Erythroblast (primary cell): ENCODE measurements around the gene SLC5A9.

Experiments
- DNase-seq, 2 experiments: peaks; one replicate each; lab custom pipeline; 2025; lab: John Stamatoyannopoulos, UW
- GATA1 ChIP-seq: IDR thresholded peaks from 2 replicates; pipeline ENCODE4 v1.6.1; 2011; ENCODE audit warnings: low read depth, mild to moderate bottlenecking, control low read depth, low read length, moderate library complexity
- POLR2A ChIP-seq: IDR thresholded peaks from 2 replicates; pipeline ENCODE4 v1.6.1; 2011; ENCODE audit warnings: mild to moderate bottlenecking, low read length

Gene SLC5A9

GRCh38 chr1:48222501-48223242 is at the start of gene SLC5A9:
SLC5A9 (plus strand) TSS chr1:48222716; CDS start chr1:48222737, 21 bp downstream.
- TF ChIP-seq GATA1 (no peak), POLR2A (no peak)
- DNase-seq: no peak

GRCh38 chr1:48175116-48175515 is 47.4 kb upstream of the SLC5A9 start:
- DNase-seq: no peak
- TF ChIP-seq POLR2A (no peak), GATA1 (no peak)

GRCh38 chr1:48177257-48177656 is 45.3 kb upstream of the SLC5A9 start:
- DNase-seq: peak; percentile 15 to 34
- TF ChIP-seq POLR2A: no peak
- no peak for TF ChIP-seq GATA1

- DNase-seq: no peak
- no peak for TF ChIP-seq GATA1
- TF ChIP-seq POLR2A: no peak
Measured at GRCh38 chr1:48181669-48182367, 40.7 kb upstream of the SLC5A9 start.

- no peak for TF ChIP-seq POLR2A
- TF ChIP-seq GATA1: no peak
Measured at GRCh38 chr1:48182439-48182838, 40.1 kb upstream of the SLC5A9 start.

GRCh38 chr1:48186306-48186839 is 36.1 kb upstream of the SLC5A9 start:
- TF ChIP-seq GATA1 (no peak), POLR2A (no peak)
- DNase-seq: no peak

More at GRCh38 chr1:48182439-48182838, 40.1 kb upstream of the SLC5A9 start:
- no peak for DNase-seq

- DNase-seq: no peak
- no peak for TF ChIP-seq GATA1
- TF ChIP-seq POLR2A: no peak
Measured at GRCh38 chr1:48187969-48188563, 34.5 kb upstream of the SLC5A9 start.

- TF ChIP-seq GATA1 (no peak), POLR2A (no peak)
- no peak for DNase-seq
Measured at GRCh38 chr1:48190881-48191280, 31.6 kb upstream of the SLC5A9 start.

GRCh38 chr1:48194801-48195200 is 27.7 kb upstream of the SLC5A9 start:
- no peak for DNase-seq
- no peak for TF ChIP-seq POLR2A
- no peak for TF ChIP-seq GATA1

- no peak for TF ChIP-seq GATA1
- no peak for TF ChIP-seq POLR2A
- no peak for DNase-seq
Measured at GRCh38 chr1:48196237-48196636, 26.3 kb upstream of the SLC5A9 start.

GRCh38 chr1:48198970-48199369 is 23.5 kb upstream of the SLC5A9 start:
- no peak for DNase-seq

GRCh38 chr1:48200166-48200900 is 22.2 kb upstream of the SLC5A9 start:
- no peak for DNase-seq
- TF ChIP-seq POLR2A (no peak), GATA1 (no peak)

More at GRCh38 chr1:48198970-48199369, 23.5 kb upstream of the SLC5A9 start:
- no peak for TF ChIP-seq POLR2A
- no peak for TF ChIP-seq GATA1
